Hepatocyte (in vitro differentiated cells): ENCODE data around the gene ARVCF. TPM values are rescaled to one million over a fixed set of nuclear protein-coding genes. Genes with fewer than 3 reads are reported as not detected.

ENCODE experiments used
- DNase-seq: peaks from one replicate; pipeline ENCODE4 v3.0.0-alpha.2; 2016; ENCODE audit warnings: low spot score
- H2AFZ ChIP-seq: fragments of 200-600 bp; sonication (generic); 2 replicates; pipeline ENCODE4 v1.6.0; 2016; ENCODE audit warnings: antibody characterized with exemption, mild to moderate bottlenecking
- H3K27ac ChIP-seq: fragments of 200-600 bp; sonication (generic); 2 replicates; pipeline ENCODE4 v1.5.1; 2016; ENCODE audit warnings: mild to moderate bottlenecking
- H3K27me3 ChIP-seq: fragments of 200-600 bp; sonication (generic); 2 replicates; pipeline ENCODE4 v1.6.1; 2016
- H3K36me3 ChIP-seq: fragments of 200-600 bp; sonication (generic); replicated peaks from 2 replicates; pipeline ENCODE4 v1.5.1; 2016; ENCODE audit warnings: low read depth; ENCODE audit not compliant: insufficient read depth
- H3K4me1 ChIP-seq: fragments of 200-600 bp; sonication (generic); 2 replicates; pipeline ENCODE4 v1.5.1; 2016; ENCODE audit warnings: mild to moderate bottlenecking, moderate library complexity; ENCODE audit not compliant: insufficient read depth
- H3K4me2 ChIP-seq: fragments of 200-600 bp; sonication (generic); 2 replicates; pipeline ENCODE4 v1.6.0; 2016
- H3K4me3 ChIP-seq: fragments of 200-600 bp; sonication (generic); 2 replicates; pipeline ENCODE4 v1.5.1; 2016; ENCODE audit warnings: mild to moderate bottlenecking
- H3K79me2 ChIP-seq: fragments of 200-600 bp; sonication (generic); 2 replicates; pipeline ENCODE4 v1.6.0; 2017; ENCODE audit warnings: mild to moderate bottlenecking
- H3K9me2 ChIP-seq: fragments of 200-600 bp; sonication (generic); replicated peaks from 2 replicates; pipeline ENCODE4 v1.6.0; 2017; ENCODE audit warnings: mild to moderate bottlenecking; ENCODE audit not compliant: insufficient read depth
- H3K9me3 ChIP-seq: fragments of 200-600 bp; sonication (generic); 2 replicates; pipeline ENCODE4 v1.5.1; 2016; ENCODE audit warnings: low read depth, mild to moderate bottlenecking
- H4K20me1 ChIP-seq: fragments of 200-600 bp; sonication (generic); 2 replicates; pipeline ENCODE4 v1.6.0; 2016; ENCODE audit warnings: mild to moderate bottlenecking; ENCODE audit not compliant: insufficient read depth, poor library complexity, severe bottlenecking
- CTCF ChIP-seq: fragments of 200-600 bp; sonication (generic); IDR thresholded peaks from 2 replicates; pipeline ENCODE4 v1.5.1; 2016; ENCODE audit warnings: antibody characterized with exemption, mild to moderate bottlenecking; ENCODE audit not compliant: poor library complexity
- EZH2 ChIP-seq: fragments of 200-600 bp; sonication (generic); IDR thresholded peaks from 2 replicates; pipeline ENCODE4 v1.6.1; 2016; ENCODE audit warnings: antibody characterized with exemption, mild to moderate bottlenecking, borderline replicate concordance
- EZH2phosphoT487 ChIP-seq: fragments of 200-600 bp; sonication (generic); IDR thresholded peaks from one replicate; pipeline ENCODE4 v1.6.1; 2018; ENCODE audit warnings: antibody characterized with exemption, mild to moderate bottlenecking, low read depth, moderate library complexity; ENCODE audit not compliant: unreplicated experiment, severe bottlenecking
- WGBS: methylation state at CpG from one replicate; pipeline ENCODE4 v1.1.6; 2016; ENCODE audit warnings: low lambda C conversion rate; ENCODE audit errors: missing lambda C conversion rate; 5-methylcytosine and 5-hydroxymethylcytosine counted together
- polyA plus RNA-seq: library from polyadenylated mRNA; unstranded; fragments of >200 nt; fragmentation: Nextera tagmentation; extraction: Ambion mirVana; gene quantifications from 2 replicates; pipeline ENCODE4 v1.2.1, GENCODE V29; 2016
- total RNA-seq: library from RNA; depleted of rRNA; stranded (reverse); fragments of >200 nt; gene quantifications from 2 replicates; pipeline ENCODE4 v1.2.3, GENCODE V29; 2014

ARVCF gene
- total and polyA plus RNA-seq, 2 experiments from 2014 or later, result 23.8 to 32.5 TPM

GRCh38 chr22:20058989-20059770 is 42.6 kb upstream of the ARVCF start:
- no peak for DNase-seq
- Histone ChIP-seq H3K79me2 (no peaks in the 10 kb centered on the region), H3K27me3 (no peaks in the 10 kb centered on the region), H3K9me2 (no peaks in the 10 kb centered on the region), H3K9me3 (no peaks in the 10 kb centered on the region), H3K4me1 (no peaks in the 10 kb centered on the region), H3K4me3 (no peak overlapping the region), H3K27ac (no peak overlapping the region), H2AFZ (no peak overlapping the region), H4K20me1 (no peaks in the 10 kb centered on the region), H3K4me2 (no peak overlapping the region), H3K36me3 (no peaks in the 10 kb centered on the region)
- 77% methylated on average over 10 of the region's 10 CpGs for WGBS
- TF ChIP-seq EZH2, result no peak
- TF ChIP-seq EZH2phosphoT487, result no peak
- no peak for TF ChIP-seq CTCF

- Histone ChIP-seq H2AFZ (no peak overlapping the region), H4K20me1 (no peaks in the 10 kb centered on the region), H3K27me3 (no peaks in the 10 kb centered on the region), H3K36me3 (no peaks in the 10 kb centered on the region), H3K9me3 (no peaks in the 10 kb centered on the region), H3K4me1 (no peaks in the 10 kb centered on the region), H3K9me2 (no peaks in the 10 kb centered on the region), H3K27ac (no peak overlapping the region), H3K4me3 (no peak overlapping the region), H3K4me2 (no peak overlapping the region), H3K79me2 (no peaks in the 10 kb centered on the region)
- 95% methylated on average over 11 of the region's 13 CpGs for WGBS
- no peak for DNase-seq
- no peak for TF ChIP-seq EZH2phosphoT487
- TF ChIP-seq EZH2, result no peak
- no peak for TF ChIP-seq CTCF
Measured at GRCh38 chr22:20057596-20058268, 41.1 kb upstream of the ARVCF start.

- Histone ChIP-seq H3K4me2 (no peak overlapping the region), H3K27ac (no peak overlapping the region), H3K9me3 (no peaks in the 10 kb centered on the region), H2AFZ (no peak overlapping the region), H3K9me2 (no peaks in the 10 kb centered on the region), H3K4me3 (no peak overlapping the region), H3K4me1 (no peaks in the 10 kb centered on the region), H3K79me2 (no peaks in the 10 kb centered on the region), H3K36me3 (no peaks in the 10 kb centered on the region), H3K27me3 (no peaks in the 10 kb centered on the region), H4K20me1 (no peaks in the 10 kb centered on the region)
- no peak for DNase-seq
- WGBS, result 95% methylated on average over 16 of the region's 16 CpGs
- no peak for TF ChIP-seq EZH2phosphoT487
- TF ChIP-seq EZH2, result no peak
- no peak for TF ChIP-seq CTCF
Measured at GRCh38 chr22:20056696-20057386, 40.2 kb upstream of the ARVCF start.
